Measurements from ENCODE around the gene RAMAC.
A peak's percentile ranks its signal among the peaks of the same experiment; 100 is the strongest.

The RAMAC gene

DNA sequence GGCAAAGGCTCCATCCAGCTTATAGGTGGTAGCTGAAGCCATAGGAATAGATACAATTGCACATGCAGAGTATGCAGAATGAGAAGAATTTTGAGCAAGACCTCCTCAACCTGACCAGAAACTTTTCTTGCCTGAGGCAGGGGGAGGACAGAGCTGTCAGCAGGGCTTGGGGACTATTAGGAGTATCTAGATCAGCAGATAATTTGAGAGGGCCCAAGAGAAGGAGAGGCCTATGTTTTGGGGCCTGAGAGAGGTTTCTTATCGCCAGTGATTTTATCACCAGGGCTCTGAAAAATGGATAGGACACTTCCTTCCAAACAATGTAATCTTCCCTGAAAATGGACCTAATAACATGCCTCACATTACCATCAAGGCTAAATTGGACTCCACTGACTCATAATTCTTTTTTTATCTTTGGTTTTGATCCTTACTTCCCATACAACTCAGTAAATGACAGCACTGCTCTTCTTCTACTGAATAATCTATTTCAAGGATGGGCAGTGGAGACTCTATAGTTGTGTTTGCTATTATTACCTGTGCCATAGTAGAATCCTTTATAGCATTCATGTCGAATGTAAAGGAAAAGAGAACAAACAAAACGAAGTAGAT, 15.8 kb upstream of the RAMAC start:
- Histone ChIP-seq H3K9ac (ENCODE audit: low read depth, low read length) (no peak overlapping the region), H3K27ac (ENCODE audit: low read length) (no peak overlapping the region), H3K4me3 (ENCODE audit: low read length) (no peak overlapping the region), H3K27me3 (ENCODE audit: insufficient read depth, low read length) (no peaks in the 10 kb centered on the region), H3K36me3 (ENCODE audit: insufficient read depth, low read depth, low read length) (no peaks in the 10 kb centered on the region), H3K4me1 (ENCODE audit: insufficient read depth, low read length) (no peaks in the 10 kb centered on the region), H3K9me3 (ENCODE audit: insufficient read depth, low read depth, low read length) (no peaks in the 10 kb centered on the region)

DNA sequence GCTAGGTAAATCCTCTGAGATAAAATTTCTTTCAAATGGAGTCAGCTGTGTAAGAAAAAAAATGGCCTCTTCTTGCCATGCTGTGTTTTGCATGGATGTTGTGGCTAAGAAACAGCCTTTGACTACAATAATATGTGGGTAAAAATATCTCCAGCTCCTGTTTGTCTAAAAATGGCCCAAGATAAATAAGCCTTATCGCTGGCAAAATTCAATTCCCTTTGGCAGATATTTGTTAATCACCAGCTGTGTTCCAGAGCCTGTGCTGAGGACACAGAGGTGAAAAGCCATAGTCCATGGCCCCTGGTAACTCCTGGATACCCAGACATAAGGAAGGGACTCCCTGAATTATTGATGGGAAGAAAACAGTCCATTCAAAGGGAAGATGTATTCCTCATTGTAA, 15.3 kb upstream of the RAMAC start:
- no peaks in the 10 kb centered on the region for H3K4me1 ChIP-seq (ENCODE audit: insufficient read depth, low read length)
- no peaks in the 10 kb centered on the region for H3K9me3 ChIP-seq (ENCODE audit: insufficient read depth, low read depth, low read length)
- H3K27me3 ChIP-seq (ENCODE audit: insufficient read depth, low read length), result no peaks in the 10 kb centered on the region
- H3K9ac ChIP-seq (ENCODE audit: low read depth, low read length), result no peak overlapping the region
- H3K27ac ChIP-seq (ENCODE audit: low read length), result no peak overlapping the region
- no peak overlapping the region for H3K4me3 ChIP-seq (ENCODE audit: low read length)
- H3K36me3 ChIP-seq (ENCODE audit: insufficient read depth, low read depth, low read length), result no peaks in the 10 kb centered on the region

DNA sequence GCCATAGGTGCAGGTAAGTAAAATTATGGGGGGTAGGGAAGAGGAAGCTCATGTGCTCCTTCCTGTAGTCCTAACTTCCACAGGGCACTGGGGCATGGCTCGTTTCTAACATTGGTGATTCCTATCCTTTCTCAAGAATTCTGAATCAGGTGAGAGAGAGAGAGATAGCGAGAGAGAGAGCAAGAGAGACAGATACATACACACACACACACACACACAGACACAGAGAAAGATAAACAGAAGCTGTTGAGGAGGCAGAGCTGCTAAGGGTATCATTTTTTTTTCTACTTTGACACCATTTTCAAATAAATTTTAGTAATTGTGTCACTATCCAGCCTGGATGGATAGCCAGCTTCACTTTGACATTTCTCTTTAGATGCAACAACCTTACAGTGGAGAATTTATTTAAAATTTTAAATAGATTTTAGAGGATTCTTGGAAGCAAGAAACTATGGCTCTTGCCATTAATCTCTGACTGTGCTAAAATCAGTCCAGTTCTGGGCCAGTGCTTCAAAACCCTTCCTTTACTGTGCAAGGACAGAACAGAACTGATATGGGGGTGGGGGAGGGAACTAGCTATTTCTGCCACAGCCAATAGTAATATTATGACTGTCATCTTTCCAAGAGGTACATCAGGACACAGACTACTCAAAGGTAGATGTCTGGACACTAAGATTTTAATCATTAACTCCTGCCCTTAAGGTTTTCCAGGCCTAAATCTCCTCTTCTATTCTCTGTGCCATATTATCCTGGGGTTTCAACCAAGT, 14.6 kb upstream of the RAMAC start:
- H3K36me3 ChIP-seq (ENCODE audit: insufficient read depth, low read depth, low read length), result no peaks in the 10 kb centered on the region
- no peaks in the 10 kb centered on the region for H3K9me3 ChIP-seq (ENCODE audit: insufficient read depth, low read depth, low read length)
- no peaks in the 10 kb centered on the region for H3K27me3 ChIP-seq (ENCODE audit: insufficient read depth, low read length)
- no peak overlapping the region for H3K9ac ChIP-seq (ENCODE audit: low read depth, low read length)
- no peak overlapping the region for H3K4me3 ChIP-seq (ENCODE audit: low read length)
- no peaks in the 10 kb centered on the region for H3K4me1 ChIP-seq (ENCODE audit: insufficient read depth, low read length)
- H3K27ac ChIP-seq (ENCODE audit: low read length), result no peak overlapping the region

GRCh38 chr15:82972990-82973389, 13.0 kb upstream of the RAMAC start:
- H3K36me3 ChIP-seq (ENCODE audit: insufficient read depth, low read depth, low read length), result no peaks in the 10 kb centered on the region
- H3K9ac ChIP-seq (ENCODE audit: low read depth, low read length), result no peak overlapping the region
- H3K4me1 ChIP-seq (ENCODE audit: insufficient read depth, low read length), result no peaks in the 10 kb centered on the region
- H3K27me3 ChIP-seq (ENCODE audit: insufficient read depth, low read length), result no peaks in the 10 kb centered on the region
- H3K4me3 ChIP-seq (ENCODE audit: low read length), result no peak overlapping the region
- no peaks in the 10 kb centered on the region for H3K9me3 ChIP-seq (ENCODE audit: insufficient read depth, low read depth, low read length)
- H3K27ac ChIP-seq (ENCODE audit: low read length), result no peak overlapping the region

DNA sequence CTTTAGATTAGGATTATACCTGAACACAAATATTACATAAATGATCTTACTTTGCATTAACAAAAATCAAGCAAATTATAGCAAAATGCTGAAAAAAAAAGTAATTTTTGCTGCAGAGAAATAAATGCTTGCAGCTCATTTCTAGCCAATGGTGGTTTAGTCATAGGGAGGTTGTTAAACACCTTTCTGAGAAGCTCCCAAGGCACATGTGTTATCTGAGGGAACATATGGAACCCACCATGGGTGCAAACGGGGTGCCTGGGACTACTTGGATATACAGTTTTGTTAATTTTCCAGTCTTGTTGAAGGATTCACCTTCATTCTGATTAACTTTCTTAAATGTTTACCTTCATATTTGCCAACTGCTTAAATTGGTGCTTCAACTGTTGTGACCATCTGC, 8.9 kb upstream of the RAMAC start:
- Histone ChIP-seq H3K27ac (ENCODE audit: low read length) (no peak overlapping the region), H3K9me3 (ENCODE audit: insufficient read depth, low read depth, low read length) (no peaks in the 10 kb centered on the region), H3K9ac (ENCODE audit: low read depth, low read length) (no peak overlapping the region), H3K27me3 (ENCODE audit: insufficient read depth, low read length) (no peaks in the 10 kb centered on the region), H3K36me3 (ENCODE audit: insufficient read depth, low read depth, low read length) (no peaks in the 10 kb centered on the region), H3K4me1 (ENCODE audit: insufficient read depth, low read length) (no peaks in the 10 kb centered on the region), H3K4me3 (ENCODE audit: low read length) (no peak overlapping the region)

DNA sequence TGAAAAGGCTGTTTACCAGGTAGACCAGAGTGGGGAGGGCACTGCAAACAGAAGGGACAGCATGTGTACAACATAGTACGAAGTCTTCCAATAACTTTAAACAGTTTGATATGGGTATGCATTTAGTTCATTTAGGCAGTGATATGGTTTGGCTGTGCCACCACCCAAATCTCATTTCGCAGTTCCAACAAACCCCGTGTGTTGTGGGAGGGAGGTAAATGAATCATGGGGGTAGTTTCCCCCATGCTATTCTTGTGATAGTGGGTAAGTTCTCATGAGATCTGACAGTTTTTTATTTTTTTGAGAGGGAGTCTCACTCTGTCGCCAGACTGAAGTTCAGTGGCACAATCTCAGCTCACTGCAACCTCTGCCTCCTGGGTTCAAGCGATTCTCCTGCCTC, 7.6 kb upstream of the RAMAC start:
- Histone ChIP-seq H3K9me3 (ENCODE audit: insufficient read depth, low read depth, low read length) (no peaks in the 10 kb centered on the region), H3K9ac (ENCODE audit: low read depth, low read length) (no peak overlapping the region), H3K27ac (ENCODE audit: low read length) (no peak overlapping the region), H3K27me3 (ENCODE audit: insufficient read depth, low read length) (no peaks in the 10 kb centered on the region), H3K4me3 (ENCODE audit: low read length) (no peak overlapping the region), H3K4me1 (ENCODE audit: insufficient read depth, low read length) (no peaks in the 10 kb centered on the region), H3K36me3 (ENCODE audit: insufficient read depth, low read depth, low read length) (no peaks in the 10 kb centered on the region)

- Histone ChIP-seq H3K27ac (ENCODE audit: low read length) (no peak overlapping the region), H3K4me3 (ENCODE audit: low read length) (no peak overlapping the region), H3K4me1 (ENCODE audit: insufficient read depth, low read length) (no peaks in the 10 kb centered on the region), H3K9ac (ENCODE audit: low read depth, low read length) (no peak overlapping the region), H3K27me3 (ENCODE audit: insufficient read depth, low read length) (peaks cover 3% of the 10 kb centered on the region; the same call in 1 of the 2 replicates), H3K36me3 (ENCODE audit: insufficient read depth, low read depth, low read length) (no peaks in the 10 kb centered on the region), H3K9me3 (ENCODE audit: insufficient read depth, low read depth, low read length) (no peaks in the 10 kb centered on the region)
Measured at GRCh38 chr15:82979726-82980125, 6.3 kb upstream of the RAMAC start.

DNA sequence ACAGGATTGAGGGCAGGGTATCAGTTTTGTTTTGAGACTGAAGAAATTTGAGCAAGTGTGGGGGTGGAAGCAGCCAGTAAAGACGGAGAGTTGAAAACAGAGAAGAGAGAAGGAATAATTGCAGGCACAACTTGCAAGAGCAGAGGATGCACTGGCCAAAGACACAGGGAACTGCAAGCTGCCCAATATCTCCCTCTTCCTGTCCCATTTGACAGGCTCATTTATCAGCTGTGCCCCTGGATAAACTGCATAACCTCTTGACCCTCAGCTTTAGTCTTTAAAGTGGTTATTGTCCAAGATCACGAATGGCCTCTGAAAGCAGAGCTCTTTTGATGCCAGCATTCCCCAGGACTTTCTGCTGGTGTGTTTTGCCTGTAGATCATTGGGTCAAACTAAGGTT, 5.0 kb upstream of the RAMAC start:
- no peak overlapping the region for H3K27ac ChIP-seq (ENCODE audit: low read length)
- H3K9me3 ChIP-seq (ENCODE audit: insufficient read depth, low read depth, low read length), result peaks cover 3% of the 10 kb centered on the region; the same call in 1 of the 2 replicates
- H3K4me3 ChIP-seq (ENCODE audit: low read length), result no peak overlapping the region
- H3K27me3 ChIP-seq (ENCODE audit: insufficient read depth, low read length), result peaks cover 13% of the 10 kb centered on the region
- no peaks in the 10 kb centered on the region for H3K4me1 ChIP-seq (ENCODE audit: insufficient read depth, low read length)
- no peaks in the 10 kb centered on the region for H3K36me3 ChIP-seq (ENCODE audit: insufficient read depth, low read depth, low read length)
- no peak overlapping the region for H3K9ac ChIP-seq (ENCODE audit: low read depth, low read length)

DNA sequence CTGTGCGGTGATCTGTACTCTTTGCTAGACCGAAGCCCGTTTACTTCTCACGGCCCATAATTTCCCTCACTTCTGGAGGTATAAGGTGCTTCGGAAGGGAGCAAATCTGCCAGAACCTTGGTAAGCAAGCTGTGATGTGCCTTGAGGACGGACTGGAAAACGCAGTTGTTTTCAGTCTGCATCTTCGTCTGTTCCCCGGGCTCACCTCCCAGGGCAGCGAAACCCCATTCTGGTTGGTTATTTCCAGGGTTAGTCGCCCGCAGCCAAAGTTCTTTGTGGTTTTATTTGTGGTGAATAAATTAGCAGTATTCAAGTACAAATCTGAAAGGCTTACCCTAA, 401 bp downstream of the RAMAC start:
- Histone ChIP-seq H3K36me3 (ENCODE audit: insufficient read depth, low read depth, low read length) (peaks cover 25% of the 10 kb centered on the region), H3K27me3 (ENCODE audit: insufficient read depth, low read length) (peaks cover 13% of the 10 kb centered on the region), H3K27ac (ENCODE audit: low read length) (no peak overlapping the region), H3K4me3 (ENCODE audit: low read length) (peak overlapping the region; percentile 76), H3K4me1 (ENCODE audit: insufficient read depth, low read length) (no peaks in the 10 kb centered on the region), H3K9ac (ENCODE audit: low read depth, low read length) (peak overlapping the region; percentile 73; the same call in 1 of the 2 replicates), H3K9me3 (ENCODE audit: insufficient read depth, low read depth, low read length) (peaks cover 3% of the 10 kb centered on the region; the same call in 1 of the 2 replicates)

DNA sequence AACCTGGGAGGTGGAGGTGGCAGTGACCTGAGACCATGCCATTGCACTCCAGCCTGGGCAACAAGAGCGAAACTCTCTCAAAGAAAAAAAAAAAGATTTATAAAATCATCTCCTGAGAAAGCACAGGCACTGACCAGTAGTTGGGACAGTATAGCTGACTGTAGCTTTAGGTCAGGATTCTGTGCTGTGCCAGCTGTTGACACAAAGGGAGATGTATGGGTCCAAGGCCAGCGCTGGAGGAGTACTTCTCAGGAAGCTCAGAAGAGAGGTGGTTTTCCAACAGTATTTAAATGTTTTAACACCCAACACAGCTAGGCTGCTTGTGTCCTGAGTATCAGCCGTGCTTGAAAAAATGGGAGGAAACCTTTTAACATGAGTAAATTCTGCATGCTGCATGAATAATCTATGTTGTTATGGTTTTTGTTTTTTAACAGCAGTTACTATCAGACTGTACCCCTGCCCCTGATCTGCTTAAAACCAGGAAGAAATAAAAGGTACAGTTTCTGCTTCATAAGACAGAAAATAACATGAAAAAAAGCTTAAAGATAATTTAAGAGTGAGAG, 6.5 kb downstream of the RAMAC start:
- Histone ChIP-seq H3K4me1 (ENCODE audit: insufficient read depth, low read length) (no peaks in the 10 kb centered on the region), H3K36me3 (ENCODE audit: insufficient read depth, low read depth, low read length) (peaks cover 25% of the 10 kb centered on the region), H3K27ac (ENCODE audit: low read length) (no peak overlapping the region), H3K27me3 (ENCODE audit: insufficient read depth, low read length) (no peaks in the 10 kb centered on the region), H3K9ac (ENCODE audit: low read depth, low read length) (no peak overlapping the region), H3K9me3 (ENCODE audit: insufficient read depth, low read depth, low read length) (no peaks in the 10 kb centered on the region), H3K4me3 (ENCODE audit: low read length) (no peak overlapping the region)

GRCh38 chr15:82993144-82993543, 7.1 kb downstream of the RAMAC start:
- Histone ChIP-seq H3K4me3 (ENCODE audit: low read length) (no peak overlapping the region), H3K9ac (ENCODE audit: low read depth, low read length) (no peak overlapping the region), H3K27ac (ENCODE audit: low read length) (no peak overlapping the region), H3K27me3 (ENCODE audit: insufficient read depth, low read length) (no peaks in the 10 kb centered on the region), H3K9me3 (ENCODE audit: insufficient read depth, low read depth, low read length) (no peaks in the 10 kb centered on the region), H3K4me1 (ENCODE audit: insufficient read depth, low read length) (no peaks in the 10 kb centered on the region), H3K36me3 (ENCODE audit: insufficient read depth, low read depth, low read length) (peaks cover 23% of the 10 kb centered on the region)

- Histone ChIP-seq H3K27me3 (ENCODE audit: insufficient read depth, low read length) (no peaks in the 10 kb centered on the region), H3K27ac (ENCODE audit: low read length) (no peak overlapping the region), H3K4me1 (ENCODE audit: insufficient read depth, low read length) (no peaks in the 10 kb centered on the region), H3K36me3 (ENCODE audit: insufficient read depth, low read depth, low read length) (peaks cover 6% of the 10 kb centered on the region), H3K9me3 (ENCODE audit: insufficient read depth, low read depth, low read length) (no peaks in the 10 kb centered on the region), H3K9ac (ENCODE audit: low read depth, low read length) (no peak overlapping the region), H3K4me3 (ENCODE audit: low read length) (no peak overlapping the region)
Measured at GRCh38 chr15:82995076-82995475, 9.1 kb downstream of the RAMAC start.
